GM23338 (cell line): Measurements from ENCODE around the gene MTRFR. TPM values are rescaled to one million over a fixed set of nuclear protein-coding genes. Genes with fewer than 3 reads are reported as not detected.

Experiments used
- CREB1 ChIP-seq: fragments of 250-450 bp; sonication (Bioruptor Pico); IDR thresholded peaks from 2 replicates; pipeline ENCODE4 v1.5.0; 2020; ENCODE audit warnings: low read depth, mild to moderate bottlenecking, moderate library complexity
- EZH2 ChIP-seq: fragments of 200-600 bp; sonication (generic); IDR thresholded peaks from one replicate; pipeline ENCODE4 v1.8.0; 2017; ENCODE audit warnings: antibody characterized with exemption, mild to moderate bottlenecking, low read depth; ENCODE audit not compliant: unreplicated experiment
- EZH2phosphoT487 ChIP-seq: fragments of 200-600 bp; sonication (generic); IDR thresholded peaks from one replicate; pipeline ENCODE4 v1.8.1; 2018; ENCODE audit warnings: antibody characterized with exemption; ENCODE audit not compliant: unreplicated experiment
- POLR2AphosphoS5 ChIP-seq: IDR thresholded peaks from 2 replicates; pipeline ENCODE4 v1.6.1; 2016; ENCODE audit warnings: antibody characterized with exemption, low read depth
- STAT1 ChIP-seq: IDR thresholded peaks from one replicate; pipeline ENCODE4 v1.6.1; 2016; ENCODE audit warnings: antibody characterized with exemption; ENCODE audit not compliant: unreplicated experiment
- ZNF114 ChIP-seq: fragments of 250-450 bp; sonication (Bioruptor Pico); IDR thresholded peaks from 2 replicates; pipeline ENCODE4 v1.5.0; 2020; ENCODE audit warnings: mild to moderate bottlenecking, moderate library complexity
- ZNF331 ChIP-seq: fragments of 250-450 bp; sonication (Bioruptor Pico); IDR thresholded peaks from 2 replicates; pipeline ENCODE4 v1.5.0; 2020; ENCODE audit warnings: low read depth, mild to moderate bottlenecking, moderate library complexity
- ZNF462 ChIP-seq: fragments of 250-450 bp; sonication (Bioruptor Pico); IDR thresholded peaks from 2 replicates; pipeline ENCODE4 v1.5.0; 2020; ENCODE audit warnings: mild to moderate bottlenecking, moderate library complexity
- polyA plus RNA-seq: library from polyadenylated mRNA; unstranded; fragments of >200 nt; fragmentation: Nextera tagmentation; extraction: Ambion mirVana; gene quantifications from 2 replicates; pipeline ENCODE4 v1.2.1, GENCODE V29; 2016
- total RNA-seq: library from RNA; depleted of rRNA; stranded (reverse); fragments of >200 nt; shearing (Covaris generic); gene quantifications from 2 replicates; pipeline ENCODE4 v1.2.3, GENCODE V29; 2014
- TF ChIP-seq, protein P1 (sequence below): IDR thresholded peaks from 2 replicates; pipeline ENCODE4 v1.6.1; 2016; ENCODE audit warnings: antibody characterized with exemption
- TF ChIP-seq, protein P2 (sequence below), 2 experiments: fragments of 200-600 bp in 1 of 2; sonication (generic) in 1 of 2; conservative IDR thresholded peaks; 2 replicates each; pipeline versions ENCODE4 v1.5.1 to v1.6.1; 2016 to 2017; ENCODE audit warnings: antibody characterized with exemption in 2 of 2, low read depth in 2 of 2, mild to moderate bottlenecking in 2 of 2, moderate library complexity in 1 of 2

The MTRFR gene
- total and polyA plus RNA-seq, 2 experiments from 2014 or later: 14.8 to 38.4 TPM

- TF ChIP-seq ZNF462: no peak
- no peak for TF ChIP-seq EZH2
- TF ChIP-seq, protein P1, sequence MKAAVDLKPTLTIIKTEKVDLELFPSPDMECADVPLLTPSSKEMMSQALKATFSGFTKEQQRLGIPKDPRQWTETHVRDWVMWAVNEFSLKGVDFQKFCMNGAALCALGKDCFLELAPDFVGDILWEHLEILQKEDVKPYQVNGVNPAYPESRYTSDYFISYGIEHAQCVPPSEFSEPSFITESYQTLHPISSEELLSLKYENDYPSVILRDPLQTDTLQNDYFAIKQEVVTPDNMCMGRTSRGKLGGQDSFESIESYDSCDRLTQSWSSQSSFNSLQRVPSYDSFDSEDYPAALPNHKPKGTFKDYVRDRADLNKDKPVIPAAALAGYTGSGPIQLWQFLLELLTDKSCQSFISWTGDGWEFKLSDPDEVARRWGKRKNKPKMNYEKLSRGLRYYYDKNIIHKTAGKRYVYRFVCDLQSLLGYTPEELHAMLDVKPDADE: no peak
- TF ChIP-seq, protein P2, sequence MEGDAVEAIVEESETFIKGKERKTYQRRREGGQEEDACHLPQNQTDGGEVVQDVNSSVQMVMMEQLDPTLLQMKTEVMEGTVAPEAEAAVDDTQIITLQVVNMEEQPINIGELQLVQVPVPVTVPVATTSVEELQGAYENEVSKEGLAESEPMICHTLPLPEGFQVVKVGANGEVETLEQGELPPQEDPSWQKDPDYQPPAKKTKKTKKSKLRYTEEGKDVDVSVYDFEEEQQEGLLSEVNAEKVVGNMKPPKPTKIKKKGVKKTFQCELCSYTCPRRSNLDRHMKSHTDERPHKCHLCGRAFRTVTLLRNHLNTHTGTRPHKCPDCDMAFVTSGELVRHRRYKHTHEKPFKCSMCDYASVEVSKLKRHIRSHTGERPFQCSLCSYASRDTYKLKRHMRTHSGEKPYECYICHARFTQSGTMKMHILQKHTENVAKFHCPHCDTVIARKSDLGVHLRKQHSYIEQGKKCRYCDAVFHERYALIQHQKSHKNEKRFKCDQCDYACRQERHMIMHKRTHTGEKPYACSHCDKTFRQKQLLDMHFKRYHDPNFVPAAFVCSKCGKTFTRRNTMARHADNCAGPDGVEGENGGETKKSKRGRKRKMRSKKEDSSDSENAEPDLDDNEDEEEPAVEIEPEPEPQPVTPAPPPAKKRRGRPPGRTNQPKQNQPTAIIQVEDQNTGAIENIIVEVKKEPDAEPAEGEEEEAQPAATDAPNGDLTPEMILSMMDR (conservative IDR thresholded peaks at IDR 0.05; ENCODE audit: low read depth in 2 of 2): no peak
- no peak for TF ChIP-seq ZNF114 (CRISPR knock-in tag)
- TF ChIP-seq ZNF331 (CRISPR knock-in tag): no peak
- TF ChIP-seq EZH2phosphoT487: no peak
- TF ChIP-seq STAT1: no peak
- TF ChIP-seq CREB1 (CRISPR knock-in tag): no peak
- TF ChIP-seq POLR2AphosphoS5: no peak
Observed at GRCh38 chr12:123270214-123271000, 37.2 kb downstream of the MTRFR start (continued).
